ENCODE results near the gene NACC2. TPM values are rescaled to one million over a fixed set of nuclear protein-coding genes. Genes with fewer than 3 reads are reported as not detected.

NACC2 gene
- total RNA-seq, 1 donor from 2014 or later: 4.5 TPM

DNA sequence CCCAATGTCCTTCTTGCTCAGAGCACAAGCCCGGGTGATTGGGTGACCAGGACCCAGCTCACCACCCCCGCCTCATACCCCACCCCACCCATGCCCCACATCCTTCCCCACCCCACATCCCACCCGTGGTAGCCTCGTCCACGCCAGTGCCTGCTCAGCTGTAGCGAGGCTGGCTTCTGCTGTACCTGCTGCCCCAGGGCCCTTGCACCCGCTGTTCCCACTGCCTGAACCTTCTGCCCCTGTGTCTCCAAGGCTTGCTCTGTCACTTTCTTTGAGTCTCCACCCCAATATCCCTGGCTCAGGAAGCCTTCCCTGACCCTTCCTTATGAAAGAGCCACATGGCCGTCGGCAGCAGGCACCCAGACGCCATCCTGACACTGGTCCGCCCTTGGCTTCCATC lies 3.1 kb upstream of the NACC2 start:
- Histone ChIP-seq H3K9me3 (ENCODE audit: low read depth) (no peaks in the 10 kb centered on the region), H3K27ac (no peak overlapping the region), H3K4me3 (no peak overlapping the region), H4K20me1 (ENCODE audit: low read depth) (peaks cover 18% of the 10 kb centered on the region), H3F3A (ENCODE audit: low read depth) (peaks cover 36% of the 10 kb centered on the region), H3K9ac (no peak overlapping the region), H2AFZ (replicated peaks) (no peak overlapping the region), H3K4me1 (peaks cover 21% of the 10 kb centered on the region), H3K27me3 (peaks cover 45% of the 10 kb centered on the region), H3K4me2 (no peak overlapping the region), H3K36me3 (no peaks in the 10 kb centered on the region), H3K79me2 (ENCODE audit: low read depth) (peaks cover 3% of the 10 kb centered on the region)
- no peak for DNase-seq (ENCODE audit: low spot score)
- no peak for TF ChIP-seq EZH2 (IDR thresholded peaks at IDR 0.05)
- TF ChIP-seq, protein P1, sequence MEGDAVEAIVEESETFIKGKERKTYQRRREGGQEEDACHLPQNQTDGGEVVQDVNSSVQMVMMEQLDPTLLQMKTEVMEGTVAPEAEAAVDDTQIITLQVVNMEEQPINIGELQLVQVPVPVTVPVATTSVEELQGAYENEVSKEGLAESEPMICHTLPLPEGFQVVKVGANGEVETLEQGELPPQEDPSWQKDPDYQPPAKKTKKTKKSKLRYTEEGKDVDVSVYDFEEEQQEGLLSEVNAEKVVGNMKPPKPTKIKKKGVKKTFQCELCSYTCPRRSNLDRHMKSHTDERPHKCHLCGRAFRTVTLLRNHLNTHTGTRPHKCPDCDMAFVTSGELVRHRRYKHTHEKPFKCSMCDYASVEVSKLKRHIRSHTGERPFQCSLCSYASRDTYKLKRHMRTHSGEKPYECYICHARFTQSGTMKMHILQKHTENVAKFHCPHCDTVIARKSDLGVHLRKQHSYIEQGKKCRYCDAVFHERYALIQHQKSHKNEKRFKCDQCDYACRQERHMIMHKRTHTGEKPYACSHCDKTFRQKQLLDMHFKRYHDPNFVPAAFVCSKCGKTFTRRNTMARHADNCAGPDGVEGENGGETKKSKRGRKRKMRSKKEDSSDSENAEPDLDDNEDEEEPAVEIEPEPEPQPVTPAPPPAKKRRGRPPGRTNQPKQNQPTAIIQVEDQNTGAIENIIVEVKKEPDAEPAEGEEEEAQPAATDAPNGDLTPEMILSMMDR (IDR thresholded peaks at IDR 0.05): no peak
- no peak for TF ChIP-seq EZH2phosphoT487 (IDR thresholded peaks at IDR 0.05)
- Mint-ChIP-seq H3K27ac (no peak overlapping the region), H3K36me3 (no peaks in the 10 kb centered on the region), H3K4me3 (peak overlapping the region; percentile 22), H3K4me1 (peaks cover 12% of the 10 kb centered on the region), H3K9me3 (no peaks in the 10 kb centered on the region), H3K27me3 (ENCODE audit: insufficient read depth, low read depth) (peaks cover 16% of the 10 kb centered on the region)

DNA sequence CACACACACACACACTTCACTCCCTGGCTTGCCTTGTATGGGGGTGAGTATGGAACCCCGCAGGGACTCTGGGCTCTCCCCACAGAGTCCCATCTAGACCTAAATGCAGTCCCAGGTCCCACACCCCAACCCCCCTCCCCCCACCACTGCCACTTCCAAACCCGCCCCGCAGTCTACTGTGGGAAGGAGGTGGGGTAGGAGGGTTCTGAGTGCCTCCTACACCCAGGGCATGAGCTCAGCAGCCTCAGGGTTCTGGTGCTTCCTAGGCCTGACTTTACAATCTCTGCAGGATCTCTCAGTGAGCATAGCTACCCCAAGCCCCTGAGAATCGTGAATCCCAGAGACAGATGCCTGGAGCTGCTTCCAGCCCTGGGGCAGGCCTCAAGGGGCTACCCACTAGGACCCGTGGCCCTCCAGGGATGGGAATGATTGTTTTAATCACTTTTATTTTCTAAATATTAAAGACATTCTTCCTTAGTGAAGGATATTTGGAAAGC lies 1.5 kb upstream of the NACC2 start:
- Histone ChIP-seq H2AFZ (replicated peaks) (no peak overlapping the region), H3K4me3 (no peak overlapping the region), H3K9me3 (ENCODE audit: low read depth) (no peaks in the 10 kb centered on the region), H3K36me3 (no peaks in the 10 kb centered on the region), H3K4me1 (peaks cover 31% of the 10 kb centered on the region), H3K79me2 (ENCODE audit: low read depth) (peaks cover 3% of the 10 kb centered on the region), H3K27ac (no peak overlapping the region), H4K20me1 (ENCODE audit: low read depth) (peaks cover 34% of the 10 kb centered on the region), H3F3A (ENCODE audit: low read depth) (peaks cover 38% of the 10 kb centered on the region), H3K27me3 (peaks cover 45% of the 10 kb centered on the region), H3K9ac (no peak overlapping the region), H3K4me2 (no peak overlapping the region)
- no peak for TF ChIP-seq EZH2 (IDR thresholded peaks at IDR 0.05)
- no peak for TF ChIP-seq EZH2phosphoT487 (IDR thresholded peaks at IDR 0.05)
- TF ChIP-seq, protein P1 (IDR thresholded peaks at IDR 0.05): no peak
- Mint-ChIP-seq H3K9me3 (no peaks in the 10 kb centered on the region), H3K4me1 (peaks cover 16% of the 10 kb centered on the region), H3K27ac (no peak overlapping the region), H3K27me3 (ENCODE audit: insufficient read depth, low read depth) (peaks cover 16% of the 10 kb centered on the region), H3K36me3 (no peaks in the 10 kb centered on the region), H3K4me3 (peak overlapping the region; percentile 75)
- no peak for DNase-seq (ENCODE audit: low spot score)

DNA sequence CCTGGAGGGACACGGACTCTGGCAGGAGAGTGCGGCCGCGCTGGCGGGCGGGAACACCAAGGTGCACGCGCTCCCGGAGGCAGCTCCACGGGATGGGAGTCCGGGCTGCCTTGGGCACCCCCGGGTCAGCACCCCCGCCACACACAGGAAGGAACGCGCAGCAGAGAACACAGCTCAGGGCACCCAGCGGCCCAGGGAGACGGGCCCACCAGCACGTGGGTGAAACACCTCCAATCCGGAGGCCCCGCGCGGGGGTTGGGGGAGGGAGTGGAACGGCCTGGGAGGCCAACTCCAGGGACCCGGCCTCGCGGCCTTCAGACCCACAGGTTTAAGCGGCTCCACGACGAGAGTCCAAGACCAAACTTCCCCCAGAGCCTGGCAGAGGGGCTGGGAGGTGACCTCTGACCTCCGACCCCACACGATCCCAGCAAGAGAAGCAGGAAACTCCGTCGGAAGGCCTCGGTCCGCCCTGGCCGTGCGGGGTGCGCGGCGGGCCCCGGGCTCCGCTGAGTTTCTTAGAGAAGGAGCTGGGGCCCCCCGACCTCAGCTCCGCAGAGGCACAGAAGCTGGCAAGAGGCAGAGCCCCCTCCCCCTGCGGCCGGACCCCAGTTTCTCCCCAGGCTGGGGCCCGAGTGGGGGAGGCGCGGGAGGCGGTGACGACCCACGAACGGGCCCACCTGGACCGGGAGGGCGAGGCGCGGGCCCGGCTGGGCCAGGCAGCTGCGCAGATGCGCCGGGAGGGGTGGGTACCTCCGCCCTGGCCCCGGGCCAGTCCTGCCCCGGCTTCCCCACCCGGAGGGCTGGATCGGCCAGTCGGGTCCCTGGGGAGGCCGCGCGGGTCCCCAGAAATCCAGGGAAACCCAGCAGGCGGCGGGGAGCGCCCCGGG lies 851 bp downstream of the NACC2 start:
- Mint-ChIP-seq H3K27me3 (ENCODE audit: insufficient read depth, low read depth) (peaks cover 14% of the 10 kb centered on the region), H3K27ac (no peak overlapping the region), H3K9me3 (no peaks in the 10 kb centered on the region), H3K4me1 (peaks cover 21% of the 10 kb centered on the region), H3K4me3 (peak overlapping the region; percentile 80), H3K36me3 (no peaks in the 10 kb centered on the region)
- Histone ChIP-seq H4K20me1 (ENCODE audit: low read depth) (peaks cover 48% of the 10 kb centered on the region), H3K4me2 (peak overlapping the region; percentile 98), H3K4me1 (peaks cover 34% of the 10 kb centered on the region), H3K36me3 (no peaks in the 10 kb centered on the region), H3K4me3 (peak overlapping the region; percentile 75), H3K79me2 (ENCODE audit: low read depth) (peaks cover 6% of the 10 kb centered on the region), H3F3A (ENCODE audit: low read depth) (peaks cover 29% of the 10 kb centered on the region), H2AFZ (replicated peaks) (no peak overlapping the region), H3K27me3 (peaks cover 45% of the 10 kb centered on the region), H3K9ac (no peak overlapping the region), H3K9me3 (ENCODE audit: low read depth) (no peaks in the 10 kb centered on the region), H3K27ac (no peak overlapping the region)
- no peak for TF ChIP-seq EZH2phosphoT487 (IDR thresholded peaks at IDR 0.05)
- TF ChIP-seq, protein P1 (IDR thresholded peaks at IDR 0.05): no peak
- peak; percentile 60 for DNase-seq (ENCODE audit: low spot score)

Measured in neural progenitor cell (in vitro differentiated cells).